ENCODE measurements around the gene FAM3C.
"Not testable (repeated sequence)": the region's sequence is repeated elsewhere in the genome, so short reads cannot be mapped to it uniquely, and the experiment has no call there.

DNA sequence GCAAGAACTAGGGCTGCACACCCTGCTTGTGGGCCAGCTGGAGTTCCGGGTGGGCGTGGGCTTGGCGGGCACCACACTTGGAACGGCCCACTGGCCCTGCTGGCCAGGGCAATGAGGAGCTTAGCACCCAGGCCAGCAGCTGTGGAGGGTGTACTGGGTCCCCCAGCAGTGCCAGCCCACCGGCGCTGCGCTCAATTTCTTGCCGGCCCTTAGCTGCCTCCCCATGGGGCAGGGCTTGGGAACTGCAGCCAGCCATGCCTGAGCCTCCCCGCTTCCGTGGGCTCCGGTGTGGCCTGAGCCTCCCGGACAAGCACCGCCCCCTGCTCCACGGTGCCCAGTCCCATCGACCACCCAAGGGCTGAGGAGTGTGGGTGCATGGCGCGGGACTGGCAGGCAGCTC, 25.6 kb upstream of the FAM3C start:
- TF ChIP-seq, protein P1, sequence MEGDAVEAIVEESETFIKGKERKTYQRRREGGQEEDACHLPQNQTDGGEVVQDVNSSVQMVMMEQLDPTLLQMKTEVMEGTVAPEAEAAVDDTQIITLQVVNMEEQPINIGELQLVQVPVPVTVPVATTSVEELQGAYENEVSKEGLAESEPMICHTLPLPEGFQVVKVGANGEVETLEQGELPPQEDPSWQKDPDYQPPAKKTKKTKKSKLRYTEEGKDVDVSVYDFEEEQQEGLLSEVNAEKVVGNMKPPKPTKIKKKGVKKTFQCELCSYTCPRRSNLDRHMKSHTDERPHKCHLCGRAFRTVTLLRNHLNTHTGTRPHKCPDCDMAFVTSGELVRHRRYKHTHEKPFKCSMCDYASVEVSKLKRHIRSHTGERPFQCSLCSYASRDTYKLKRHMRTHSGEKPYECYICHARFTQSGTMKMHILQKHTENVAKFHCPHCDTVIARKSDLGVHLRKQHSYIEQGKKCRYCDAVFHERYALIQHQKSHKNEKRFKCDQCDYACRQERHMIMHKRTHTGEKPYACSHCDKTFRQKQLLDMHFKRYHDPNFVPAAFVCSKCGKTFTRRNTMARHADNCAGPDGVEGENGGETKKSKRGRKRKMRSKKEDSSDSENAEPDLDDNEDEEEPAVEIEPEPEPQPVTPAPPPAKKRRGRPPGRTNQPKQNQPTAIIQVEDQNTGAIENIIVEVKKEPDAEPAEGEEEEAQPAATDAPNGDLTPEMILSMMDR (IDR thresholded peaks at IDR 0.05; ENCODE audit: poor library complexity, severe bottlenecking): not testable (repeated sequence)
- TF ChIP-seq, protein P2, sequence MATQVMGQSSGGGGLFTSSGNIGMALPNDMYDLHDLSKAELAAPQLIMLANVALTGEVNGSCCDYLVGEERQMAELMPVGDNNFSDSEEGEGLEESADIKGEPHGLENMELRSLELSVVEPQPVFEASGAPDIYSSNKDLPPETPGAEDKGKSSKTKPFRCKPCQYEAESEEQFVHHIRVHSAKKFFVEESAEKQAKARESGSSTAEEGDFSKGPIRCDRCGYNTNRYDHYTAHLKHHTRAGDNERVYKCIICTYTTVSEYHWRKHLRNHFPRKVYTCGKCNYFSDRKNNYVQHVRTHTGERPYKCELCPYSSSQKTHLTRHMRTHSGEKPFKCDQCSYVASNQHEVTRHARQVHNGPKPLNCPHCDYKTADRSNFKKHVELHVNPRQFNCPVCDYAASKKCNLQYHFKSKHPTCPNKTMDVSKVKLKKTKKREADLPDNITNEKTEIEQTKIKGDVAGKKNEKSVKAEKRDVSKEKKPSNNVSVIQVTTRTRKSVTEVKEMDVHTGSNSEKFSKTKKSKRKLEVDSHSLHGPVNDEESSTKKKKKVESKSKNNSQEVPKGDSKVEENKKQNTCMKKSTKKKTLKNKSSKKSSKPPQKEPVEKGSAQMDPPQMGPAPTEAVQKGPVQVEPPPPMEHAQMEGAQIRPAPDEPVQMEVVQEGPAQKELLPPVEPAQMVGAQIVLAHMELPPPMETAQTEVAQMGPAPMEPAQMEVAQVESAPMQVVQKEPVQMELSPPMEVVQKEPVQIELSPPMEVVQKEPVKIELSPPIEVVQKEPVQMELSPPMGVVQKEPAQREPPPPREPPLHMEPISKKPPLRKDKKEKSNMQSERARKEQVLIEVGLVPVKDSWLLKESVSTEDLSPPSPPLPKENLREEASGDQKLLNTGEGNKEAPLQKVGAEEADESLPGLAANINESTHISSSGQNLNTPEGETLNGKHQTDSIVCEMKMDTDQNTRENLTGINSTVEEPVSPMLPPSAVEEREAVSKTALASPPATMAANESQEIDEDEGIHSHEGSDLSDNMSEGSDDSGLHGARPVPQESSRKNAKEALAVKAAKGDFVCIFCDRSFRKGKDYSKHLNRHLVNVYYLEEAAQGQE (IDR thresholded peaks at IDR 0.05; ENCODE audit: borderline replicate concordance): not testable (repeated sequence)
- TF ChIP-seq MXI1 (conservative IDR thresholded peaks at IDR 0.05; ENCODE audit: poor library complexity, severe bottlenecking); EZH2 (IDR thresholded peaks at IDR 0.05; ENCODE audit: borderline replicate concordance, insufficient read depth, low read length, poor library complexity, severe bottlenecking); RAD21 (conservative IDR thresholded peaks at IDR 0.05): not testable (repeated sequence)
